SK-N-SH (cell line): ENCODE results near the gene VSTM1. TPM values are rescaled to one million over a fixed set of nuclear protein-coding genes. Genes with fewer than 3 reads are reported as not detected.

ENCODE experiments used
- CTCF ChIA-PET: fragments of 300-600, 350-600 bp; formaldehyde crosslinking; extraction: SDS; loops from one replicate; lab custom pipeline; 2021; lab: Yijun Ruan, JAX
- POLR2A ChIA-PET: fragments of 350-600 bp; sonication (Branson Sonifier 250); formaldehyde crosslinking; extraction: SDS; loops from one replicate; lab custom pipeline; 2020; ENCODE audit warnings: antibody characterized with exemption, inconsistent platforms; lab: Yijun Ruan, JAX
- DNase-seq: peaks from one replicate; pipeline ENCODE4 v3.0.0; 2012
- H2AFZ ChIP-seq: fragments of 200-600 bp; sonication (generic); 2 replicates; pipeline ENCODE4 v1.8.1; 2016; ENCODE audit warnings: antibody characterized with exemption, mild to moderate bottlenecking, low read depth
- H3F3A ChIP-seq: fragments of 200-600 bp; sonication (generic); replicated peaks from 2 replicates; pipeline ENCODE3; 2016; ENCODE audit warnings: antibody characterized with exemption, mild to moderate bottlenecking; ENCODE audit not compliant: insufficient read depth
- H3K27ac ChIP-seq, 2 experiments: fragments of 200-500 bp in 1 of 2; fragments of 200-600 bp in 1 of 2; sonication (Bioruptor generic) in 1 of 2; sonication (generic), shearing (Covaris generic) in 1 of 2; 2 replicates each; pipeline versions ENCODE4 v1.5.1 to v1.6.1; 2014 to 2016; ENCODE audit warnings: low read depth in 2 of 2, inconsistent platforms in 1 of 2, low read length in 1 of 2, mild to moderate bottlenecking in 1 of 2, mixed read lengths in 1 of 2
- H3K27me3 ChIP-seq: fragments of 200-600 bp; sonication (generic), shearing (Covaris generic); 2 replicates; pipeline ENCODE4 v1.6.1; 2016; ENCODE audit warnings: mixed run types; ENCODE audit not compliant: insufficient read depth
- H3K36me3 ChIP-seq, 2 experiments: fragments of 200-500 bp in 1 of 2; fragments of 200-600 bp in 1 of 2; sonication (Bioruptor generic) in 1 of 2; sonication (generic) in 1 of 2; replicated peaks in 1 of 2; 2 replicates each; pipeline versions ENCODE3 to v1.5.1; 2014 to 2016; ENCODE audit warnings: low read length in 1 of 2, mild to moderate bottlenecking in 1 of 2; ENCODE audit not compliant: insufficient read depth in 2 of 2, control insufficient read depth in 1 of 2
- H3K4me1 ChIP-seq, 2 experiments: fragments of 200-500 bp in 1 of 2; fragments of 200-600 bp in 1 of 2; sonication (Bioruptor generic) in 1 of 2; sonication (generic), shearing (Covaris generic) in 1 of 2; 2 replicates each; pipeline versions ENCODE4 v1.5.1 to v1.6.1; 2014 to 2016; ENCODE audit warnings: low read depth in 1 of 2, low read length in 1 of 2, mixed run types in 1 of 2; ENCODE audit not compliant: insufficient read depth in 2 of 2, control insufficient read depth in 1 of 2
- H3K4me2 ChIP-seq: fragments of 200-600 bp; sonication (generic), shearing (Covaris generic); 2 replicates; pipeline ENCODE4 v1.6.1; 2017; ENCODE audit warnings: mixed run types
- H3K4me3 ChIP-seq, 2 experiments: fragments of 200-500 bp in 1 of 2; fragments of 200-600 bp in 1 of 2; sonication (Bioruptor generic) in 1 of 2; sonication (generic), shearing (Covaris generic) in 1 of 2; 2 replicates each; pipeline versions ENCODE4 v1.5.1 to v1.8.1; 2014 to 2016; ENCODE audit warnings: low read depth in 2 of 2, inconsistent platforms in 1 of 2, low read length in 1 of 2, mild to moderate bottlenecking in 1 of 2, mixed read lengths in 1 of 2, moderate library complexity in 1 of 2
- H3K79me2 ChIP-seq: fragments of 200-600 bp; sonication (generic); 2 replicates; pipeline ENCODE4 v1.8.1; 2017; ENCODE audit warnings: mild to moderate bottlenecking; ENCODE audit not compliant: insufficient read depth
- H3K9ac ChIP-seq: fragments of 200-600 bp; sonication (generic); 2 replicates; pipeline ENCODE4 v1.6.1; 2017; ENCODE audit warnings: mixed run types
- H3K9me2 ChIP-seq: fragments of 200-600 bp; sonication (generic); 2 replicates; pipeline ENCODE4 v1.6.1; 2017; ENCODE audit warnings: mixed run types
- H3K9me3 ChIP-seq: fragments of 200-600 bp; sonication (generic); 2 replicates; pipeline ENCODE4 v1.6.1; 2017; ENCODE audit warnings: mixed run types, mild to moderate bottlenecking, moderate library complexity
- H4K20me1 ChIP-seq: fragments of 200-600 bp; sonication (generic); 2 replicates; pipeline ENCODE4 v1.6.1; 2017; ENCODE audit warnings: mild to moderate bottlenecking, mixed run types; ENCODE audit not compliant: insufficient read depth
- EZH2phosphoT487 ChIP-seq: fragments of 200-600 bp; sonication (generic); IDR thresholded peaks from 2 replicates; pipeline ENCODE4 v1.6.1; 2017; ENCODE audit warnings: low read depth, mixed run types, mild to moderate bottlenecking, antibody characterized with exemption, moderate library complexity, borderline replicate concordance
- FOSL2 ChIP-seq: IDR thresholded peaks from 2 replicates; pipeline ENCODE4 v1.4.0; 2012; ENCODE audit warnings: low read depth, mild to moderate bottlenecking, moderate library complexity, borderline replicate concordance
- FOXM1 ChIP-seq: IDR thresholded peaks from 2 replicates; pipeline ENCODE4 v1.4.0; 2012; ENCODE audit warnings: low read depth, mild to moderate bottlenecking
- GABPA ChIP-seq: IDR thresholded peaks from 2 replicates; pipeline ENCODE4 v1.4.0; 2012; ENCODE audit warnings: low read depth, mild to moderate bottlenecking
- MEF2A ChIP-seq: IDR thresholded peaks from 2 replicates; pipeline ENCODE4 v1.4.0; 2012; ENCODE audit warnings: low read depth, borderline replicate concordance
- MXI1 ChIP-seq: IDR thresholded peaks from 2 replicates; pipeline ENCODE4 v1.6.1; 2012; ENCODE audit warnings: mild to moderate bottlenecking, low read depth, low read length, improper control_type of control experiment
- NFIC ChIP-seq: IDR thresholded peaks from 2 replicates; pipeline ENCODE4 v1.4.0; 2012; ENCODE audit warnings: borderline replicate concordance
- RCOR1 ChIP-seq: fragments of 150-350 bp; IDR thresholded peaks from 2 replicates; pipeline ENCODE4 v1.6.1; 2017; ENCODE audit warnings: antibody characterized with exemption, low read length
- SIN3A ChIP-seq: IDR thresholded peaks from 2 replicates; pipeline ENCODE4 v1.6.1; 2012; ENCODE audit warnings: low read depth, mild to moderate bottlenecking, low read length, moderate library complexity, borderline replicate concordance
- TAF1 ChIP-seq: IDR thresholded peaks from 2 replicates; pipeline ENCODE4 v1.6.1; 2012; ENCODE audit warnings: low read depth, mild to moderate bottlenecking, low read length, moderate library complexity, borderline replicate concordance
- WGBS: methylation state at CpG from one replicate; pipeline ENCODE4 v1.1.6; 2017; ENCODE audit warnings: low lambda C conversion rate; 5-methylcytosine and 5-hydroxymethylcytosine counted together
- polyA plus RNA-seq, 3 experiments: library from polyadenylated mRNA; depleted of rRNA; stranded (reverse); fragments of >200 nt; gene quantifications; 2 replicates each; pipeline ENCODE4 v1.2.3, GENCODE V29; 2012
- TF ChIP-seq, protein P1 (sequence below): IDR thresholded peaks from 2 replicates; pipeline ENCODE4 v1.4.0; 2012; ENCODE audit warnings: low read depth, borderline replicate concordance
- TF ChIP-seq, protein P2 (sequence below): IDR thresholded peaks from 2 replicates; pipeline ENCODE4 v1.6.1; 2012; ENCODE audit warnings: mild to moderate bottlenecking, low read depth, low read length, moderate library complexity
- TF ChIP-seq, protein P3 (sequence below): fragments of 150-350 bp; IDR thresholded peaks from 2 replicates; pipeline ENCODE4 v1.6.1; 2016; ENCODE audit warnings: mild to moderate bottlenecking, low read depth, low read length
- TF ChIP-seq, protein P4 (sequence below): fragments of 200-600 bp; sonication (generic); IDR thresholded peaks from 2 replicates; pipeline ENCODE4 v1.6.1; 2017; ENCODE audit warnings: antibody characterized with exemption, mild to moderate bottlenecking, moderate library complexity

VSTM1 gene
- 0.10 and 0.24 TPM in 2 replicates for polyA plus RNA-seq (2012; rRNA removed)
- 0.09 and 0.18 TPM in 2 replicates for polyA plus RNA-seq (2012; cell fraction: cytosol; rRNA removed)
- 0.21 TPM in 1 of 2 replicates, not detected in the other for polyA plus RNA-seq (2012; cell fraction: nucleus; rRNA removed)

- H3F3A ChIP-seq = no peaks in the 10 kb centered on the region
- H3K9ac ChIP-seq = no peak within 1 kb of the TSS
- peaks cover 76% of the 10 kb centered on the region for H3K27me3 ChIP-seq
- no peaks in the 10 kb centered on the region for H3K9me2 ChIP-seq
- H3K4me3 ChIP-seq = no peak within 1 kb of the TSS
- H4K20me1 ChIP-seq = no peaks in the 10 kb centered on the region
- ChIA-PET POLR2A (no interaction called here), CTCF (interaction anchor here (1.2 kb wide), 2 partner anchors 32 to 33 kb away, joined by 3 to 4 read pairs; no protein-coding TSS in a partner anchor)
- H3K79me2 ChIP-seq = no peaks in the 10 kb centered on the region
- no peaks in the 10 kb centered on the region for H3K4me1 ChIP-seq
- no peak for DNase-seq
- no peak within 1 kb of the TSS for H3K27ac ChIP-seq
- no peak within 1 kb of the TSS for H2AFZ ChIP-seq
- TF ChIP-seq MXI1 (no peak), TAF1 (no peak), FOSL2 (no peak), EZH2phosphoT487 (no peak)
- TF ChIP-seq, protein P1, sequence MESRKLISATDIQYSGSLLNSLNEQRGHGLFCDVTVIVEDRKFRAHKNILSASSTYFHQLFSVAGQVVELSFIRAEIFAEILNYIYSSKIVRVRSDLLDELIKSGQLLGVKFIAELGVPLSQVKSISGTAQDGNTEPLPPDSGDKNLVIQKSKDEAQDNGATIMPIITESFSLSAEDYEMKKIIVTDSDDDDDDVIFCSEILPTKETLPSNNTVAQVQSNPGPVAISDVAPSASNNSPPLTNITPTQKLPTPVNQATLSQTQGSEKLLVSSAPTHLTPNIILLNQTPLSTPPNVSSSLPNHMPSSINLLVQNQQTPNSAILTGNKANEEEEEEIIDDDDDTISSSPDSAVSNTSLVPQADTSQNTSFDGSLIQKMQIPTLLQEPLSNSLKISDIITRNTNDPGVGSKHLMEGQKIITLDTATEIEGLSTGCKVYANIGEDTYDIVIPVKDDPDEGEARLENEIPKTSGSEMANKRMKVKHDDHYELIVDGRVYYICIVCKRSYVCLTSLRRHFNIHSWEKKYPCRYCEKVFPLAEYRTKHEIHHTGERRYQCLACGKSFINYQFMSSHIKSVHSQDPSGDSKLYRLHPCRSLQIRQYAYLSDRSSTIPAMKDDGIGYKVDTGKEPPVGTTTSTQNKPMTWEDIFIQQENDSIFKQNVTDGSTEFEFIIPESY = no peak
- TF ChIP-seq, protein P2, sequence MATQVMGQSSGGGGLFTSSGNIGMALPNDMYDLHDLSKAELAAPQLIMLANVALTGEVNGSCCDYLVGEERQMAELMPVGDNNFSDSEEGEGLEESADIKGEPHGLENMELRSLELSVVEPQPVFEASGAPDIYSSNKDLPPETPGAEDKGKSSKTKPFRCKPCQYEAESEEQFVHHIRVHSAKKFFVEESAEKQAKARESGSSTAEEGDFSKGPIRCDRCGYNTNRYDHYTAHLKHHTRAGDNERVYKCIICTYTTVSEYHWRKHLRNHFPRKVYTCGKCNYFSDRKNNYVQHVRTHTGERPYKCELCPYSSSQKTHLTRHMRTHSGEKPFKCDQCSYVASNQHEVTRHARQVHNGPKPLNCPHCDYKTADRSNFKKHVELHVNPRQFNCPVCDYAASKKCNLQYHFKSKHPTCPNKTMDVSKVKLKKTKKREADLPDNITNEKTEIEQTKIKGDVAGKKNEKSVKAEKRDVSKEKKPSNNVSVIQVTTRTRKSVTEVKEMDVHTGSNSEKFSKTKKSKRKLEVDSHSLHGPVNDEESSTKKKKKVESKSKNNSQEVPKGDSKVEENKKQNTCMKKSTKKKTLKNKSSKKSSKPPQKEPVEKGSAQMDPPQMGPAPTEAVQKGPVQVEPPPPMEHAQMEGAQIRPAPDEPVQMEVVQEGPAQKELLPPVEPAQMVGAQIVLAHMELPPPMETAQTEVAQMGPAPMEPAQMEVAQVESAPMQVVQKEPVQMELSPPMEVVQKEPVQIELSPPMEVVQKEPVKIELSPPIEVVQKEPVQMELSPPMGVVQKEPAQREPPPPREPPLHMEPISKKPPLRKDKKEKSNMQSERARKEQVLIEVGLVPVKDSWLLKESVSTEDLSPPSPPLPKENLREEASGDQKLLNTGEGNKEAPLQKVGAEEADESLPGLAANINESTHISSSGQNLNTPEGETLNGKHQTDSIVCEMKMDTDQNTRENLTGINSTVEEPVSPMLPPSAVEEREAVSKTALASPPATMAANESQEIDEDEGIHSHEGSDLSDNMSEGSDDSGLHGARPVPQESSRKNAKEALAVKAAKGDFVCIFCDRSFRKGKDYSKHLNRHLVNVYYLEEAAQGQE = no peak
- H3K4me2 ChIP-seq = no peak within 1 kb of the TSS
- H3K9me3 ChIP-seq = no peaks in the 10 kb centered on the region
- no peaks in the 10 kb centered on the region for H3K36me3 ChIP-seq
- WGBS = 31% methylated on average over 34 of the region's 34 CpGs
Observed at GRCh38 chr19:54063350-54064116, at the start of gene VSTM1. Gene VSTM1 (minus strand): TSS chr19:54063897. CDS start chr19:54063777, 120 bp downstream.

DNA sequence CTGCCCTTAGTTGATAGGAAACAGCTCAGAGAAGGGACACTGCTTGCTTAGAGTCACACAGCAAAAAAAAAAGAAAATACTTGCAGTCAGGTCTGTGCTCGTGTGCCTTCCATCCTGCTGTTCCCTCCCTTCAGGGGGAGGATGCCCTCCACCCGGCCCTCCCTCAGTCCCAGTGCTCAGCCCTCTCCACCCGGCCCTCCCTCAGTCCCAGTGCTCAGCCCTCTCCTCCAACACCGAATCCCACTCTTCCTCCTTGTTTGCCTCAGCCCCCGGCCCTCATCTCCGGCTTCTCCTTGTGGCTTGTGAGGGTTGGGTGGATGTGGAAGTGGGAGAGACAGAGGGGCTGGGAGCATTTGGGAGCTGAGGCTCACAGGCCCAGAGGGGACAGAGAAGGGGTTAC lies 46.0 kb upstream of the VSTM1 start:
- Histone ChIP-seq H3K4me1 (peaks cover 0 to 7% of the 10 kb centered on the region in 2 experiments; a peak in 1 of 4 replicates), H3K9ac (no peak overlapping the region), H3K4me3 (no peak overlapping the region), H3K9me3 (no peaks in the 10 kb centered on the region), H2AFZ (no peak overlapping the region), H3K36me3 (peaks cover 12 to 35% of the 10 kb centered on the region in 2 experiments), H3K9me2 (no peaks in the 10 kb centered on the region), H3F3A (no peaks in the 10 kb centered on the region), H3K27me3 (no peaks in the 10 kb centered on the region), H3K27ac (no peak overlapping the region), H3K79me2 (peaks cover 32% of the 10 kb centered on the region), H4K20me1 (peaks cover 2% of the 10 kb centered on the region; the same call in 1 of the 2 replicates), H3K4me2 (no peak overlapping the region)
- no peak for DNase-seq
- CTCF ChIA-PET = no interaction called here
- WGBS = 92% methylated on average over 6 of the region's 6 CpGs
- POLR2A ChIA-PET = interaction anchor here (0.6 kb wide), 1 partner anchor 27 kb away, joined by 3 read pairs; no protein-coding TSS in a partner anchor
- TF ChIP-seq, protein P3, sequence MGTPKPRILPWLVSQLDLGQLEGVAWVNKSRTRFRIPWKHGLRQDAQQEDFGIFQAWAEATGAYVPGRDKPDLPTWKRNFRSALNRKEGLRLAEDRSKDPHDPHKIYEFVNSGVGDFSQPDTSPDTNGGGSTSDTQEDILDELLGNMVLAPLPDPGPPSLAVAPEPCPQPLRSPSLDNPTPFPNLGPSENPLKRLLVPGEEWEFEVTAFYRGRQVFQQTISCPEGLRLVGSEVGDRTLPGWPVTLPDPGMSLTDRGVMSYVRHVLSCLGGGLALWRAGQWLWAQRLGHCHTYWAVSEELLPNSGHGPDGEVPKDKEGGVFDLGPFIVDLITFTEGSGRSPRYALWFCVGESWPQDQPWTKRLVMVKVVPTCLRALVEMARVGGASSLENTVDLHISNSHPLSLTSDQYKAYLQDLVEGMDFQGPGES = no peak
- TF ChIP-seq RCOR1 (no peak), GABPA (no peak), MEF2A (no peak), MXI1 (no peak), FOXM1 (no peak), FOSL2 (no peak), NFIC (no peak), SIN3A (no peak)
- TF ChIP-seq, protein P4, sequence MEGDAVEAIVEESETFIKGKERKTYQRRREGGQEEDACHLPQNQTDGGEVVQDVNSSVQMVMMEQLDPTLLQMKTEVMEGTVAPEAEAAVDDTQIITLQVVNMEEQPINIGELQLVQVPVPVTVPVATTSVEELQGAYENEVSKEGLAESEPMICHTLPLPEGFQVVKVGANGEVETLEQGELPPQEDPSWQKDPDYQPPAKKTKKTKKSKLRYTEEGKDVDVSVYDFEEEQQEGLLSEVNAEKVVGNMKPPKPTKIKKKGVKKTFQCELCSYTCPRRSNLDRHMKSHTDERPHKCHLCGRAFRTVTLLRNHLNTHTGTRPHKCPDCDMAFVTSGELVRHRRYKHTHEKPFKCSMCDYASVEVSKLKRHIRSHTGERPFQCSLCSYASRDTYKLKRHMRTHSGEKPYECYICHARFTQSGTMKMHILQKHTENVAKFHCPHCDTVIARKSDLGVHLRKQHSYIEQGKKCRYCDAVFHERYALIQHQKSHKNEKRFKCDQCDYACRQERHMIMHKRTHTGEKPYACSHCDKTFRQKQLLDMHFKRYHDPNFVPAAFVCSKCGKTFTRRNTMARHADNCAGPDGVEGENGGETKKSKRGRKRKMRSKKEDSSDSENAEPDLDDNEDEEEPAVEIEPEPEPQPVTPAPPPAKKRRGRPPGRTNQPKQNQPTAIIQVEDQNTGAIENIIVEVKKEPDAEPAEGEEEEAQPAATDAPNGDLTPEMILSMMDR = no peak
